Keratinocyte (primary cell): Measurements from ENCODE around the gene RHEX.

Source experiments
- CTCF ChIP-seq, 3 experiments: IDR thresholded peaks in 1 of 3; conservative IDR thresholded peaks in 1 of 3; optimal IDR thresholded peaks in 1 of 3; 2 replicates in 2 of 3; 3 replicates in 1 of 3; pipeline versions ENCODE3 to v1.5.1; 2011; ENCODE audit warnings: low read length in 3 of 3, mild to moderate bottlenecking in 3 of 3, moderate library complexity in 2 of 3, control low read depth in 1 of 3, inconsistent platforms in 1 of 3; ENCODE audit not compliant: insufficient read depth in 2 of 3; ENCODE audit errors: extremely low read depth in 1 of 3
- EZH2 ChIP-seq: IDR thresholded peaks from one replicate; pipeline ENCODE4 v1.6.1; 2012; ENCODE audit warnings: inconsistent platforms, mild to moderate bottlenecking, low read length, moderate library complexity

- no peak for TF ChIP-seq CTCF (optimal IDR thresholded peaks at IDR 0.05 in 1 of 3, IDR thresholded peaks at IDR 0.05 in 1 of 3, conservative IDR thresholded peaks at IDR 0.05 in 1 of 3; ENCODE audit: extremely low read depth in 1 of 3, insufficient read depth in 2 of 3, low read length in 3 of 3)
- no peak for TF ChIP-seq EZH2
Measured at GRCh38 chr1:206142011-206142410, 89.0 kb downstream of the RHEX start.
